HG02943 (cell line): ENCODE data around the gene DCTN4.
"Not testable (repeated sequence)": the region's sequence is repeated elsewhere in the genome, so short reads cannot be mapped to it uniquely, and the experiment has no call there.

Experiments used
- ATAC-seq: cut with Tn5 transposase; IDR thresholded peaks from one replicate; pipeline ENCODE4 v1.9.1; 2021; ENCODE audit warnings: mild to moderate bottlenecking, low read depth, moderate library complexity; ENCODE audit not compliant: unreplicated experiment

DCTN4 gene

DNA sequence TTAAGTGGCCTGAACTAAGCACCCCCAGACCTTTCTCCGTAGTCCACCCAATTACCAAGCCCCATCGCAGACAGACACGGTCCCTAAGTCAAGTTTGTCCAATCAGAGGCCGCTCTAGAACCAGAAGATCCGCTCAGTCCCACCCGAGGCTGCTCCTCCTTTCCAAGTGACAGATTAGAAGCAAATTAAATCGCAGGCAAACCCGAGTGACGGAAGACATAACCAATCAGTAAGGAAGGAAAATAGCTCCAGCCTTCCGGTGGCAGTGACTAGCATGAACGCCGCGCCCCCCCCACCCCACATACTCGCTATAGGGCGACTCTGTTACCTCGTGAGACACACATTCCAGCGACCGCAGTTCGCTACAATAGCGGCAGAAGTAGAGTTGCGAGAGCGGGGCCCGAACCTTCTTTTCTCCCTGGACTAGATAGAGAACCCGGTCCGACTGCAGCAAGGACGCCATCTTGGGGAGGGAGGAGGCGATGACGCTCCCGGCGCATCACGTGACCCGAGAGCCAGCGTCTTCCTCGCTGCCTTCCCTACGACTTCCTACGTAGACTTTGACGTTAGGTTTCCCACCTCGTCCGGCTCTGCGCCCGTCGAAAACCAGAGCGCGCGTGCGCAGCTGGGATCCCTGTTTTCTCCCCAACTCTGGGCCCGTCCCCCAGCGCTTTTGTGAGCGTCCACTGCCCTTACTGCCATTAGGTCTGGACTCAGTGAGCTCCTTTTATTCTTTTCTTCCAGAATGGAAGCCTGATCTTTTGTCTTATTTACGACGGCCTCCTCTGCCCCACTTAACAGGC is at the start of gene DCTN4:
TSS of gene DCTN4 (minus strand) at position 487 of the 803 bp plus-strand sequence. CDS start at position 463, 24 bp downstream.
- peak; percentile 97 for ATAC-seq

DNA sequence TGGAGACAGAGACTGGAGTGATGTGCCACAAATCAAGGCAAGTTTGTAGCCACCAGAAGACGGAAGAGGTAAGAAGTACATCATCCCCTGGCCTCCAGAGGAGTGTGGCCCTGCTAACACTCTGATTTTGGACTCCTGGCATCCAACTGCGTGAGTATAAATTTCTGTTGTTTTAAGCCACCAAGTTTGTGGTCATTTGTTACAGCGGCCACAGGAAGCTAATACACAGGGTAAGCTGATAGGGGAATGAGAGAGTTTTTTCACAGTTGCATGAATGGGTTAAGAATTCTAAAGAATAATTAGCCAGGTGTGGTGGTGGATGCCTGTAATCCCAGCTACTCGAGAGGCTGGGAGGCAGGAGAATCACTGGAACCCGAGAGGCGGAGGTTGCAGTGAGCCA is 45.6 kb upstream of the DCTN4 start:
- ATAC-seq, result no peak

GRCh38 chr5:150801117-150801927 is 42.5 kb upstream of the DCTN4 start:
- no peak for ATAC-seq

DNA sequence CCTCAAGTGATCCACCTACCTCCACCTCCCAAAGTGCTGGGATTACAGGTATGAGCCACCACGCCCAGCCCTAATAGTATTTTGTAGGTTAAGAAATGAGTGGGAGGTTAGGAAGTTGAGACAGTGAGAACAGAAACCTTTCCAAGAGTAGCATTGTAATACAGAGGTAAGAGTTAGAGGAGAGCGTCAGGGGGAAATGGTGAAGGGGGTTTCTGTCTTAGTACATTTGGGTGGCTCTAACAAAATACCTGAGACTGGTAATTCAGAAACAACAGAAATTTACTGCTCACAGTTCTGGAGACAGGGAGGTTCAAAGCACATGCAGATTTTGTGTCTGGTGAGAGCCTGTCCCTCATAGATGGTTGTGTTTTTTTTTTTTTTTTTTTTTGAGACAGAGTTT is 38.6 kb upstream of the DCTN4 start:
- ATAC-seq, result no peak

DNA sequence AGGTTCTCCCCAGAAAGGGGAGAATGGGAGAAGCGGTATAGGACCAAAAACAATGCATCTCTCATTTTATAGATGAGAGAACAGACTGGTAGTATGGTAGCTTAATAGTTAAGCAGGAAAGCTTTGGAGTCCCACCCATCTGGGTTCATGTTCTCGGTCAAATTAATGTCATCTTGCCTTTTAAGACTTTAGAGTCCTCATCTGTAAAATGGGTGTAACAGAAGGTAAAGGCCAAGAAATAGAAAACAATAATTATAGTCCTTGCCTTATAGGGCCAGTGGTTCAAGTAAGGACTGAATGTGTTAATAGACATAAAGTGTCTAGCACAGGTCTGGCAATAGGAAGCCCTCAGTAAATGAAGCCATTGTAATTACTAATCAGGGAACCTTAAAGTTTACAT is 36.1 kb upstream of the DCTN4 start:
- ATAC-seq, result no peak

- ATAC-seq, result not testable (repeated sequence)
These were observed 34.6 kb upstream of the DCTN4 start for GRCh38 chr5:150793423-150793888.

DNA sequence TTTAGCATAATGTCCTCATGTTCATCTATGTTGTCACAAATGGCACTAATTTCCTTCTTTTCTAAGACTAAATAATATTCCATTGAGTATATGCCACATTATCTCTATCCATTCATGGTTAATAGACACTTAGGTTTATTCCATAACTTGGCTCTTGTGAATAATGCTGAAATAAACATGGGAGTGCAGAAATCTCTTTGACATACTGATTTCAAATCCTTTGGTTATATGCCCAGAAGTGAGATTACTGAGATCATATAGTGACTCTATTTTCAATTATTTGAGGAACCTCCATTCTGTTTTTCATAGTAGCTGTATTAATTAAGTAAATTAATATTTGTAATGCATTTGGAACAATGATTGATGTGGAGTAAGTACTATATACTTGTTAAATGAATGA is 32.7 kb upstream of the DCTN4 start:
- no peak for ATAC-seq

- peak; percentile 77 for ATAC-seq
These were observed 31.3 kb upstream of the DCTN4 start for GRCh38 chr5:150789943-150790611.

DNA sequence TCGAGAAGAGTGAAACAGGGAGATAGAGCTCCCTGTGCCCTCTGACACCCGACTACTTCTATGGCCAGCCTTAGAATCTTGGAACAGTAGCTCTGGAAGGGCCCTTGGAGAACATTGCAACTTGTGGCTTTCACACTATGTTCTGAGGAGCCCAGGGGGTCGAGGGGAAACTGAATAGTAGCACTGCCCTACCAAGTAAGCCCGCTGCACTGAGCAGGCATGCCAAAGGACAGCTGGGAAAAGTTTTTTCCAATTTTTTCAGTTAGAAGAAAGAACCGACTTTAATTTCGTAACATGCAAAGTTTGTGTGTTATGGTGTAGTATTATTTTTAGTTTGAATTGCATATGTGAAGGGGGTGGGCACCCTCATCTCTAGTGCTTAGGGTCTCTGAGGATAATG is 30.6 kb upstream of the DCTN4 start:
- ATAC-seq, result no peak

- ATAC-seq, result no peak
These were observed 30.2 kb upstream of the DCTN4 start for GRCh38 chr5:150788977-150789376.

DNA sequence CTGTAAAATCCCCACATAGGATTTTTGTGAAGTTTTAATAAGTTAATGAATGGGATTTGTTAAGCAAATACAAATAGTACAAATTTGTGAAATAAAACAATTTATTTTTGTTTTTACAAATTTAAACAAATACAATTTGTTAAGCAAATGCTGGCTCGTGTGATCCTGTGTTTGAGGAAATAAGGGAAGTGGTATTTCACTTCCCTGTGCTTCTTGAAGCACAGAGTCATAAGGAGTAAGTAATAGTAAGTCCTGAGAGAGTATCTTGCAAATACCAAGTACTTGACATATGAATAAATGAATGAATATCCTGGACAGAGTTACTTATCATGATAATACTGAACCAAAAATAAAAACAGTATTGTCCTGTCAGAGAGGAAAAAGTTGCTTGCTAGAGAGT is 28.8 kb upstream of the DCTN4 start:
- no peak for ATAC-seq

DNA sequence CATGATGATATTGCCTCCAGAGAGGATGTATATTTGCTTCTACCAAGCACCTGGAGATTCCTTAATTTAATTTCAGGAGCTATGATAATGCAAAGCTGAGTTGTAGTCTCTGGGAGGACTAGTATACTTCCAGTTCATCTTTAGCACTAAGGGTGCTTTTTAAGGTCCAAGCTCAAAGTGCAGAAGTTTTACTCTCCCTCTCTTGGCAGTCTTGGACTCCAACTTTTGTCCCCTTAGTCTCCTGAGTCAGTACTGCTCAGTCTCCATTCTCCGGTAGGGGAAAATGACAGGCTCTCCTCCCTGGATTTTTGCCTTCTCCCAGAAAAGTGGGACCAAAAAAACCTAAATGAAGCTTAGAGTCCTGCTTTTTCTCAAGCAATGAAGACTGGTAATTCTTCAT is 28.1 kb upstream of the DCTN4 start:
- ATAC-seq, result no peak

DNA sequence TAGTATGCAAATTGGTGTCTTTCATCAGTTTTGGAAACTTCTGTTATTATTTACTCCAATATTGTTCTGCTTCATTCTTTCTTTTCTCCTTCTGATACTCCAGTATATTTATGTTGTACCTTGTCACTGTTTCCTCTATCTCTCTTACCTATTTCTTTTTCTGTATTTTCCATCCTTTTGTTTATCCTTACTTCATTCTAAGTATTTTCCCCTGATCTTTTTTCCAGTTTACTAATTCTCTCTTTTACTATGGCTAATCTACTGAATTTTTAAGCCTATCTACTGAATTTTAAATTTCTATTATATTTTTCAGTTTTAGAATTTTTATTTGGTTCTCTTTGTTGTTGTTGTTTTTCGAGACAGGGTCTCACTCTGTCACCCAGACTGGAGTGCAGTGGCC is 27.1 kb upstream of the DCTN4 start:
- ATAC-seq, result no peak

- peak; percentile 40 for ATAC-seq
These were observed 24.7 kb upstream of the DCTN4 start for GRCh38 chr5:150783422-150783928.

GRCh38 chr5:150782850-150783249 is 24.0 kb upstream of the DCTN4 start:
- ATAC-seq, result no peak

GRCh38 chr5:150781706-150782614 is 23.1 kb upstream of the DCTN4 start:
- no peak for ATAC-seq

- no peak for ATAC-seq
These were observed 22.0 kb upstream of the DCTN4 start for GRCh38 chr5:150780816-150781221.

- ATAC-seq, result peak; percentile 46
These were observed 21.4 kb upstream of the DCTN4 start for GRCh38 chr5:150780187-150780692.

DNA sequence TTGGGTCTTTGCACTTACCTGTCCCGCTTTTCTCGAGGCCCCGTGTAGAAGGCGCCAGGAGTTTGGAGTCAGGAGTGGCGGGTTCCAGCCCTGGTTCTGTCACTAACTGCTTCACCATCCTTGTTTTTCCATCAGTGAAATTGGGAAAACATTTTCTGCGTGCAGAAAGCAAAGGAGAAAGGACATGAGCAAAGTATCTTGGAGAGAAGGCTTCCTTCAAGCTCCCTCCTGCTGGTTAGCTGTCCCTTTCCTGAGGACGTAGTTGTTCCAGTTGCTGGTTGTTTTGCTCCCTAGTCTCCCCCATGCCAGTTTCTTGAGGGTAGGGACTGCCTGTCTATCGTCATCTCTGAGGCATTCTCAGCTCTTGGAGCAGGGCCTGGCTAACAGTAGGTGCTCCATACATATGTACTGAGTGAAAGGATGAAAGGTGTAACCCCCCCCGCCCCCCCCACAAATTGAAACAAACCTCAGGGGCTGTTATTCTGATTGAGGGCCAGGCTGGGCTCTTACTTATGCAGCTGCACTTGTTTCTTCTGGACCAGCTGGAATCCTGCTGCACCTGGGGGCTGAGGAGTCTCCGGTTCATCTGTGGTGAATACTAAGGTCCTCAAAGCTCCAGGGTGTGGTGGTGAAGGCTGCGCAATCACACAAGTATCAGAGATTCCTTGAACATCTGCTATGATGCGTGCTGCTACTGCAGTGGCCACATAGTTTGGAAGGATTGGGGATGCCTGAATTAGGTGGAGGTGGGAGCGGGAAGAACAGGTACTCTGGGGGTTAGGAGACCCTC is 20.8 kb upstream of the DCTN4 start:
- peak; percentile 10 for ATAC-seq
